NT2/D1 (cell line): ENCODE measurements around the gene GPR15.

Experiments used
- DNase-seq: peaks from one replicate; pipeline ENCODE4 v3.0.0-alpha.2; 2011; ENCODE audit warnings: low read depth, low spot score
- H3K27me3 ChIP-seq: 2 replicates; pipeline ENCODE4 v1.6.0; 2011; ENCODE audit warnings: mild to moderate bottlenecking; ENCODE audit not compliant: insufficient read length, insufficient read depth
- H3K36me3 ChIP-seq: 2 replicates; pipeline ENCODE4 v1.6.1; 2011; ENCODE audit warnings: mild to moderate bottlenecking, low read length, mixed read lengths; ENCODE audit not compliant: insufficient read depth, insufficient read length
- H3K4me1 ChIP-seq: 2 replicates; pipeline ENCODE4 v1.5.1; 2011; ENCODE audit not compliant: insufficient read depth, insufficient read length
- H3K4me3 ChIP-seq: 2 replicates; pipeline ENCODE4 v1.5.1; 2011; ENCODE audit warnings: low read depth; ENCODE audit not compliant: insufficient read length
- H3K9ac ChIP-seq: 2 replicates; pipeline ENCODE4 v1.6.0; 2011; ENCODE audit warnings: low read depth; ENCODE audit not compliant: insufficient read length
- H3K9me3 ChIP-seq: 2 replicates; pipeline ENCODE4 v1.5.1; 2011; ENCODE audit warnings: mild to moderate bottlenecking, low read length; ENCODE audit not compliant: insufficient read depth
- SUZ12 ChIP-seq: IDR thresholded peaks from 2 replicates; pipeline ENCODE4 v1.6.1; 2011; ENCODE audit not compliant: insufficient read length, insufficient read depth; ENCODE audit errors: extremely low read depth
- YY1 ChIP-seq: IDR thresholded peaks from 2 replicates; pipeline ENCODE4 v1.6.1; 2011; ENCODE audit not compliant: insufficient read length, insufficient read depth
- ZNF274 ChIP-seq: IDR thresholded peaks from 2 replicates; pipeline ENCODE4 v1.6.1; 2011; ENCODE audit warnings: mild to moderate bottlenecking, low read depth, low read length

Gene GPR15

DNA sequence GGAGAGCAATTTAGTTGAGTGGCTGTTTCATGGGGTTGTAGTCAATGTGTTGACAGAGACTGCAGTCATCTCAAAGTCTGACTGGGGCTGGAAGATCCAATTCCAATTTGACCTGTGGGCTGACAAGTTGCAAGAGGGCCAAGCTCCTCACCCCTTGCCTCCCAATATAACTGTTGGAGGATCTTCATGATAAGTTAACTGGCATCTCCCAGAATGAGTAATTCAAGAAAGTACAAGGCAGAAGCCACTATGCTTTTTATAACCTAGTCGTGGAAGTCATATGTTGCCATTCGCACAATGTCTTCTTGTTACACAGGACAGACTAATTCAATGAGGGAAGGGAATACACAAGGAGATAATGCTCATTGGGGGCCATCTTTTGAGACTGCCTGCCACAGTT is 29.1 kb downstream of the GPR15 start:
- H3K9ac ChIP-seq: no peak overlapping the region

DNA sequence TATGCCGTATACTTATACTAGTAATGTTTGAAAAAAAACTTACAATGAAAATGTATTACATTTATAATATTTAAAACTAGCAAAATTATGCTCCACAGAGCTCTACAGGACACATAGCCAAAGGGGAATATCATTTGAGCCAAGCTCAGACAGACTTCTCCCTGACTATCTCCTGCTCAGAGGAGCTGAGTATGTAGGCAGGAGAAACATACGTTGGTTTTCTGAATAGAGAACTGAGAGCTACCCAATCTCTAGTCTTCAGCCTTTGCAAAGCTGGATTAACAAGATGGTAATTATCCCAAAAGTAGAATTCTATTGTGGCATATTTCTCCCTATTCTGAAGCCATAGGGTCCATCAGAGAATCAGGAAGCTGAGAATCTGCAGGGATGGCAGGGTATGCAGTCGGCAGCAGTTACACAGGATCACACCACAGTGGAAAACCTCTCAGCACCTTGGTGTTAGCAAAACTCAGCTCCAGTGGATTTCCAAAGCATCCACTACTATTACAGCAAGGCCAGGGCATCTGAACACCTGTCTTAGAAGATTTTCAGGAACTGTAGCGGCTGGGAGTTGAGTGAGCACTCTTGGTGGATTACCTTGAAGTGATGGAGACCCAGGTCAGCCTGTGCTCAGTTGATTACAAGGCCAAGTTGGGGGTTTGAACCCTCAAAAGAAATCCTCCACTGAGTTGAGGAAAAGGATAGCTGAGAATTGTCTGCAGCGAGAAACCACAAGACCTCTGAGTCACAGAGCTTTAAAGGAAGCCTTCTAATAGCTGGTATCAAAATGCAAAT is 30.1 kb downstream of the GPR15 start:
- Histone ChIP-seq H3K27me3 (no peaks in the 10 kb centered on the region), H3K4me3 (no peak overlapping the region), H3K9me3 (no peaks in the 10 kb centered on the region), H3K4me1 (no peaks in the 10 kb centered on the region), H3K36me3 (no peaks in the 10 kb centered on the region), H3K9ac (no peak overlapping the region)
- DNase-seq: no peak
- TF ChIP-seq YY1 (no peak), ZNF274 (no peak), SUZ12 (no peak)

More for the DNA sequence above, 29.1 kb downstream of the GPR15 start:
- H3K4me1 ChIP-seq: no peaks in the 10 kb centered on the region
- no peaks in the 10 kb centered on the region for H3K27me3 ChIP-seq
- H3K4me3 ChIP-seq: no peak overlapping the region
- H3K9me3 ChIP-seq: no peaks in the 10 kb centered on the region
- DNase-seq: no peak
- no peak for TF ChIP-seq SUZ12
- no peak for TF ChIP-seq YY1
- TF ChIP-seq ZNF274: no peak
- H3K36me3 ChIP-seq: no peaks in the 10 kb centered on the region

DNA sequence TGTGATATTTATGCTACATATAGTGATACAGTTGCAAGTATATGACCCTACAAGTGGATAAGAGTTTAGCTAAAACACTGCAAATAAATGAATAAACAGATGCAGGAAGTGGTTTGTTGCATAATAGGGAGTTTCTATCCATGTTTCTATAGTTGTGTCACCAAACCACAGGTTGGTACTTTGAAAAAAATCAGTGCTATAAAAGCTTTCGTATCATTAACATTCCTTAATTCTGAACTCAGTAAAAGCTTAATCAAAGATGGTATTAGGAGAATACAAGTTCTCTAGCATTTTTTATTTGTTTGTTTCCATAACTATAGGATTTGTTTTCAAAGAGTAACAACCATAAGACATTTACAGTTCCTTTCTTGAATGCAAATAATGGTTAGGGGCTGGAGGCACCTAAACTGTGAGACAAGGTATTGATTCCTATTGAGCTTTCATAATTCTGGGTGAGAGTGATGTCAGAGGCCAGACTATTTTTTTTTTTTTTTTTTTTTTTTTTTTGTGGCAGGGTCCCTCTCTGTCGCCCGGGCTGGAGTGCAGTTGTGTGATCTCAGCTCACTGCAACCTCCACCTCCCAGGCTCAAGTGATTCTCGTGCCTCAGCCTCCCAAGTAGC is 32.0 kb downstream of the GPR15 start:
- H3K9ac ChIP-seq: no peak overlapping the region
- no peaks in the 10 kb centered on the region for H3K9me3 ChIP-seq
- DNase-seq: no peak
- H3K27me3 ChIP-seq: no peaks in the 10 kb centered on the region
- H3K4me3 ChIP-seq: no peak overlapping the region
- no peak for TF ChIP-seq ZNF274
- TF ChIP-seq YY1: no peak
- TF ChIP-seq SUZ12: no peak
- H3K4me1 ChIP-seq: no peaks in the 10 kb centered on the region
- H3K36me3 ChIP-seq: no peaks in the 10 kb centered on the region

DNA sequence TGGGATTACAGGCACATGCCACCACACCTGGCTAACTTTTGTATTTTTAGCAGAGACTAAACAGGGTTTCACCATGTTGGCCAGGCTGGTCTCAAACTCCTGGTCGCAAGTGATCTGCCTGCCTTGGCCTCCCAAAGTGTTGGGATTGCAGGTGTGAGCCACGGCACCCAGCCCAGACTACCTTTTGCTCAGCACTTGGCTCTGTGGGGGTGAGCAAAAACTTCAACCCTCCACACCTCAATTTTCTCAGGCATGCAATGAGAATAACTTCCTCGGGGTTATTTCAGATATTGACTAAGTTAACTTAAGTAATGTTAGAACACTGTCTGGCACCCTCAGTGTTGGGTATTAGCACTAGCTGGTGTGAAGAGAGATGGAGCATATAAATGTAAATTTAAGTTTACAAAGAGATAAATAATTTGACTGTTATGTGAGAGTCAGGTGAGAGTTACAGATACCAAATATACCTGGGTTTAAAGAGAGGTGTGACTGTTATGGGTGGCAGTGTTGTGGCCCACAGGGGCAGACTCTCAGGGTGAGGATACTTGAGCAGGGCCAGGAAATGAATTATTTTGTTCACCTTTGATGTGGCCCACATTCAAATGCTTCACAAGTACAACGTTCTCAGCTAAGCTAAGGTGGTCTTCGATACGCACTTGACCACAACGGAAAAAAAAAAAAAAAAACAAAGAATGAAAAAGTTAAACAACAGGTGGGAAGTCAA is 32.7 kb downstream of the GPR15 start:
- H3K4me3 ChIP-seq: no peak overlapping the region
- no peaks in the 10 kb centered on the region for H3K4me1 ChIP-seq
- H3K9me3 ChIP-seq: no peaks in the 10 kb centered on the region
- TF ChIP-seq YY1 (no peak), SUZ12 (no peak), ZNF274 (no peak)
- no peaks in the 10 kb centered on the region for H3K27me3 ChIP-seq
- no peak for DNase-seq
- no peaks in the 10 kb centered on the region for H3K36me3 ChIP-seq
- no peak overlapping the region for H3K9ac ChIP-seq

DNA sequence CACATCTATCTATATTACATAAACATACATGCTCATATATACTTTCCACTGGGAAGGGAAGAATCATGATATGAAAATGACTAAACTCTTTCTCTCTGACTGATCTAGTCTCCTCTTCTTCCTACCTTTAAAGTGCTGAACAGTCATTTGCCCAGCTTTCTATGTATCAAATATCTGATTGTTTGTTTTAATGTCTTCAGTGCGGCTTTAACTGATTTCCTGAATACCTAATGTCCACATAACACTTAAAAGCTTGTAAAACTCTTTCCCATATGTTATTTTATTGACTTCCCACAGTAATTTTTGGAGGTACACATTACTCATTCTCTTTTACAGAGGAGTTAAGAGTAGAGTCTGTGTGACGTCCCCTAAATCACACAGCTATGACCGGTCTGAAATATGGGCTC is 33.5 kb downstream of the GPR15 start:
- H3K4me3 ChIP-seq: no peak overlapping the region
- H3K4me1 ChIP-seq: no peaks in the 10 kb centered on the region
- H3K27me3 ChIP-seq: no peaks in the 10 kb centered on the region
- DNase-seq: no peak
- no peaks in the 10 kb centered on the region for H3K36me3 ChIP-seq
- no peaks in the 10 kb centered on the region for H3K9me3 ChIP-seq
- TF ChIP-seq SUZ12: no peak
- no peak for TF ChIP-seq ZNF274
- no peak for TF ChIP-seq YY1
- H3K9ac ChIP-seq: no peak overlapping the region

DNA sequence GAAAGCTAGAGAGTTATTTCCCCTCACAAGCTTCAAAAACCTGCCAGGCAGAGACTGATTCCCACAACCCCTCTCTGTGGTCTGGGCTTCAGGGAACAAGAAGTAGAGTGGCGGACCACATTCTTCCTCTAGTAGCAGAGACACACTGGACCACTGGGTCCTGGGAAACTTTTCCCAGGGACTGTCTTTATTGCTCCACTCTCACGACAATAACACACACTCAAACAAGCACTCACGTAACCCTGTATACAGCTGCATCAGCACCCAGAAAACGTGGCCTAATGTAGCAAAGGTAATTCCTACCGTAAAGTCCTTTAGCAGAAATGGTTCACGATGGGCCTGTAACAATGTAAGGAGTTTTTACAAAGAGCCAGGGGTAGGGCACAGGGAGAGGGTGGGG is 34.1 kb downstream of the GPR15 start:
- H3K27me3 ChIP-seq: no peaks in the 10 kb centered on the region
- H3K36me3 ChIP-seq: no peaks in the 10 kb centered on the region
- H3K9ac ChIP-seq: no peak overlapping the region
- TF ChIP-seq SUZ12: no peak
- no peak for DNase-seq
- no peaks in the 10 kb centered on the region for H3K4me1 ChIP-seq
- no peak overlapping the region for H3K4me3 ChIP-seq
- H3K9me3 ChIP-seq: no peaks in the 10 kb centered on the region

DNA sequence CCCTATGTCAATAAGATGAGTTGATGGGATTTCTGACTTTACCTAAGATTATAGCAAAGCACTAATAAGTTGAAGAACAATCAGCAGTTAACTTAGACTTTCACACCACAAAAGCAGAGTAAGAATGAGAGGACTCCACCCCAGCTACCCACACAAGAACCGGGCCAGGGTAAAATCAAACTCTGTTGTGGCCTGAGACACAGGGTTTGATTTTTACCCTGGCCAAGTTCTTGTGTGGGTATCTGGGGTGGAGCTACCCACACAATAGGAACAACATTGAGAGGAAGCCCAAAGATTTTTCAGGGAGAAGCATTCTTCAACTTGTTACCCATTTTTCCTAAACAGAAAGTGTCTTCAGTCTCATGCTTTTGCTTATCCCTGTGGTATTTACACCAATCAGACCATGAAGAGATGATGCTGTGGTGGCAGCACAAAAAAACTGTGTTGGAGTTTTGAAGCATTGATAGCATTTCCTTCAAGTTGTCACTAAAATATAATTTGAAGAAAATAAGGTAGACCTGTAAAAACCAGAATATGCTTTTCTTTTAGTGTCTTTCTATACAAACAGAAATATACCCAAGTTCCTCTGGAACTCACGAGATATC is 36.0 kb downstream of the GPR15 start:
- no peak for DNase-seq
- no peak overlapping the region for H3K9ac ChIP-seq
- H3K4me1 ChIP-seq: no peaks in the 10 kb centered on the region
- H3K4me3 ChIP-seq: no peak overlapping the region
- no peaks in the 10 kb centered on the region for H3K27me3 ChIP-seq
- no peaks in the 10 kb centered on the region for H3K9me3 ChIP-seq
- no peaks in the 10 kb centered on the region for H3K36me3 ChIP-seq
- no peak for TF ChIP-seq YY1
- no peak for TF ChIP-seq SUZ12
- TF ChIP-seq ZNF274: no peak
